Esophagus squamous epithelium (tissue), 5 donors: ENCODE data around the gene IL26. TPM values are rescaled to one million over a fixed set of nuclear protein-coding genes. Genes with fewer than 3 reads are reported as not detected.
"Not testable (repeated sequence)": the region's sequence is repeated elsewhere in the genome, so short reads cannot be mapped to it uniquely, and the experiment has no call there.

Experiments used
- DNase-seq: peaks from one replicate; lab custom pipeline; 2025; lab: John Stamatoyannopoulos, UW
- H3K27ac ChIP-seq, 4 donors: fragments of 200-600 bp; sonication (generic); one replicate each; pipeline ENCODE4 v1.5.1; 2016 to 2019; ENCODE audit warnings: mild to moderate bottlenecking in 1 of 4
- H3K27me3 ChIP-seq, 4 donors: fragments of 200-600 bp; sonication (generic); 1 replicate in 3 of 4; 2 replicates in 1 of 4; pipeline versions ENCODE4 v1.5.1 to v1.6.0; 2017 to 2021; ENCODE audit warnings: antibody characterized with exemption in 1 of 4
- H3K36me3 ChIP-seq, 3 donors: fragments of 200-600 bp; sonication (generic); one replicate each; pipeline ENCODE4 v1.5.1; 2016 to 2019
- H3K4me1 ChIP-seq, 3 donors: fragments of 200-600 bp; sonication (generic); one replicate each; pipeline ENCODE4 v1.5.1; 2017 to 2019
- H3K4me3 ChIP-seq, 4 donors: fragments of 200-600 bp; sonication (generic); 1 replicate in 3 of 4; 2 replicates in 1 of 4; pipeline ENCODE4 v1.5.1; 2016 to 2019; ENCODE audit warnings: mild to moderate bottlenecking in 2 of 4, moderate library complexity in 1 of 4
- H3K9me3 ChIP-seq, 3 donors: fragments of 200-600 bp; sonication (generic); one replicate each; pipeline ENCODE4 v1.5.1; 2016 to 2019
- POLR2A ChIP-seq, 4 donors: fragments of 450-650 bp; IDR thresholded peaks; one replicate each; pipeline ENCODE4 v1.6.1; 2017; ENCODE audit warnings: antibody characterized with exemption in 4 of 4, mild to moderate bottlenecking in 4 of 4, moderate library complexity in 3 of 4
- WGBS, 2 donors: methylation state at CpG; one replicate each; pipeline ENCODE4 v1.1.5; 2018; 5-methylcytosine and 5-hydroxymethylcytosine counted together
- intact Hi-C: fragments of 100-400 bp; cut with DNase I; formaldehyde crosslinking; loops from one replicate; pipeline ENCODE4 v1.15.0; 2022
- total RNA-seq, 4 donors: library from RNA; depleted of rRNA; stranded (reverse); fragments of >200 nt; gene quantifications; one replicate each; pipeline ENCODE4 v1.1.0, GENCODE V29; 2016
- TF ChIP-seq, protein P1 (sequence below), 6 experiments: fragments of 450-650 bp in 4 of 6; fragments of 200-600 bp in 2 of 6; sonication (generic) in 2 of 6; IDR thresholded peaks; one replicate each; pipeline ENCODE4 v1.5.1; 2016 to 2019; ENCODE audit warnings: antibody characterized with exemption in 6 of 6, mild to moderate bottlenecking in 4 of 6, moderate library complexity in 4 of 6
- donor health status: DM: yes; HTN: yes; CAD: no.

The IL26 gene
- total RNA-seq, 4 donors from 2014 or later, result 0.38 to 1.3 TPM; not detected in 2

DNA sequence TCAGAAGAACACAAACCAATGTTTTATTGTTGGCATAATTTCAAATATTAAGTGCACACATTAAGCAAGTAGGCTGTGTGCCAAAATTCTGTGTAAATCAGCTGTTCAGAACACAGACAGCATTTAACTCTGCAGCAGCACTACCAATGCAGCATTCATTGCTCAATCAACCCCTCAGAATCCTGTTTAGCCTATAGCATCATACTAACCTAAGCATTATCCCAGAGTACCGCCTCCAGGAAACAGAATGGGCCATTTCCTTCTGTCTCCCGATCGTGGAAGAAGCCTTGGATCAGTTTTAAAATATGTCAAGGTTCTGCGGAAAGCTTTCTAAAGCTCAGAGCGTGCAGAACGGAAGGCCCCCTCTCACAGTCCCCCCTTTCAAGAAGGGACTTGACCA, 3.3 kb downstream of the IL26 start:
- no peak for TF ChIP-seq POLR2A (IDR thresholded peaks at IDR 0.05)
- TF ChIP-seq, protein P1, sequence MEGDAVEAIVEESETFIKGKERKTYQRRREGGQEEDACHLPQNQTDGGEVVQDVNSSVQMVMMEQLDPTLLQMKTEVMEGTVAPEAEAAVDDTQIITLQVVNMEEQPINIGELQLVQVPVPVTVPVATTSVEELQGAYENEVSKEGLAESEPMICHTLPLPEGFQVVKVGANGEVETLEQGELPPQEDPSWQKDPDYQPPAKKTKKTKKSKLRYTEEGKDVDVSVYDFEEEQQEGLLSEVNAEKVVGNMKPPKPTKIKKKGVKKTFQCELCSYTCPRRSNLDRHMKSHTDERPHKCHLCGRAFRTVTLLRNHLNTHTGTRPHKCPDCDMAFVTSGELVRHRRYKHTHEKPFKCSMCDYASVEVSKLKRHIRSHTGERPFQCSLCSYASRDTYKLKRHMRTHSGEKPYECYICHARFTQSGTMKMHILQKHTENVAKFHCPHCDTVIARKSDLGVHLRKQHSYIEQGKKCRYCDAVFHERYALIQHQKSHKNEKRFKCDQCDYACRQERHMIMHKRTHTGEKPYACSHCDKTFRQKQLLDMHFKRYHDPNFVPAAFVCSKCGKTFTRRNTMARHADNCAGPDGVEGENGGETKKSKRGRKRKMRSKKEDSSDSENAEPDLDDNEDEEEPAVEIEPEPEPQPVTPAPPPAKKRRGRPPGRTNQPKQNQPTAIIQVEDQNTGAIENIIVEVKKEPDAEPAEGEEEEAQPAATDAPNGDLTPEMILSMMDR (IDR thresholded peaks at IDR 0.05), result no peak
- H3K27me3 ChIP-seq, result peaks cover 0 to 17% (median 0%) of the 10 kb centered on the region in 4 donors
- H3K36me3 ChIP-seq, result no peaks in the 10 kb centered on the region
- no peak overlapping the region for H3K4me3 ChIP-seq
- no peak for DNase-seq
- WGBS, 2 donors, result 33 to 41% methylated on average over 6 of the region's 6 CpGs
- H3K27ac ChIP-seq, result no peak overlapping the region
- H3K9me3 ChIP-seq, result no peaks in the 10 kb centered on the region
- intact Hi-C loops, result loop anchor here (5.0 kb wide), 1 partner anchor 95 kb away; no protein-coding TSS in a partner anchor
- peaks cover 0 to 13% (median 0%) of the 10 kb centered on the region in 3 donors for H3K4me1 ChIP-seq

DNA sequence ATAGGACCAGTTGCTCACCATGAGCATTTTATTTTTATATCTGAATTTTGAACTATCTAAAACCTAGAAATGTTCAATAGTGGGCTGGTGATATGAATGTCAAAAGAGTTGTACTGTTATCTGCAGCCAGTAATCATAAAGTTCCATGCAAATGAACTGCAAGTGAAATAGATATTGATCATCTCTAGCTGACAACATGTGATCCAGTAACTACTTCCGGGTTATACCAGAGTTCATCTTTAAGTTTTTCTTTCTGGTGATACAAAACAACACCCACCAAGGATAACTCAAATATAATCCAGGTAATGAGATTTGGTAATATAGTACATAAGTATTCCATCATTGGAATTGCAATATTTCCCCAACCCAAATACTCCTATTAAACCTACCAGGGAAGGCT, 4.1 kb downstream of the IL26 start:
- intact Hi-C loops, result loop anchor here (5.0 kb wide), 1 partner anchor 96 kb away; no protein-coding TSS in a partner anchor

DNA sequence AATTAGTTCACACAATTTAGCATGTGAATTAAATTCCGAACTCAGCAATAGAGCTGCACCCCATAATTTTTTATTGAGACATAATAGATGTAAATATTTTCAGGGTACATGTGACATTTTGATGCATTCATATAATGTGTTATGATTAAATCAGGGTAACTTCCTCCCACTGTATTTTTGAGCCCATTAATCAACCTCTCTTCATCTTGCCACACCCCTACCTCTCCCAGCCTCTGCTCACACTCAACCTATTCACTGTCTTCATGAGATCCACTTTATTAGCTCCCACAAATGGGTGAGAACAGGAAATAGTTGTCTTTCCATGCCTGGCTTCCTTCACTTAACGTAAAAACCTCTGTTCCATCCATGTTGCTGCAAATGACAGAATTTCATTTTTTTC, 14.7 kb downstream of the IL26 start:
- H3K27ac ChIP-seq, result no peak overlapping the region

More for the DNA sequence above, 4.1 kb downstream of the IL26 start:
- no peaks in the 10 kb centered on the region for H3K9me3 ChIP-seq
- H3K27me3 ChIP-seq, result peaks cover 0 to 23% (median 0%) of the 10 kb centered on the region in 4 donors
- no peaks in the 10 kb centered on the region for H3K36me3 ChIP-seq
- no peak overlapping the region for H3K27ac ChIP-seq
- 75 to 96% methylated on average over 1 of the region's 1 CpG for WGBS, 2 donors
- no peak for TF ChIP-seq POLR2A (IDR thresholded peaks at IDR 0.05)
- H3K4me1 ChIP-seq, result peaks cover 0 to 13% (median 0%) of the 10 kb centered on the region in 3 donors
- DNase-seq, result no peak
- H3K4me3 ChIP-seq, result no peak overlapping the region

DNA sequence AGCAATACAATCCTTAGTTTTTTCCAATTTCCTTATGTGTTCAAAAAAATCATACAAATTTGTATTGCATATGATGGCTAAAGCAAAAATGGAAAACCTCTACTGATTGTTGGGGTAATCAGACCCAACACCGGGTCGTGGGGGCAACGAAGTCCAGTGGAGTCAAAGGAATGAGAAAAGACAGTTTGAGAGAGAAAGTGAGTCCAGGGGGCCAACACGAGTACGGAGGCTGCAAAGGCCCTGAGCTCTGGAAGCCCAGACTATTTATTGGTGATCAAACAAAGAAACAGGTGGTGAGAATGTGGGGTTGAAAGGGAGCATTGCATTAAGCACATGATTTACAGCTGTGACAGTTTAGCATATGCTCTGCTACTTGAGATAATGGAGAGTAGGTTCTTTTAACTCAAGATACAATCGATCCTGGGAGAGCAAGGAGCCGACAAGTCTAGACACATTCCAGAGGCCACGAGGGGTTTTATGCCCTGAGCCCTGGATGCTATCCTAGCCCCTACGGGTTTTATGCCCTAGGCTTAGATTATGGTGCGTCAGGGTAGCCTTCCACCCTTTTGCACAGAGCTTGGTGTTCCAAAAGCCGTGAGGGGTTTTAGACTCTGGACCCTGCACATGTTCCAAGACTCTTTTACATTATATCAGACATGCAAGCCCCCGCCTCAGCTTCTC, 16.4 kb downstream of the IL26 start:
- intact Hi-C loops, H3K36me3 ChIP-seq, H3K4me3 ChIP-seq, H3K4me1 ChIP-seq, H3K9me3 ChIP-seq, H3K27ac ChIP-seq, DNase-seq: not testable (repeated sequence)
- peaks cover 0 to 20% (median 0%) of the 10 kb centered on the region in 4 donors for H3K27me3 ChIP-seq
- WGBS, 2 donors, result 55 to 68% methylated on average over 11 to 12 of the region's 12 CpGs

More for the DNA sequence above, 14.7 kb downstream of the IL26 start:
- H3K4me3 ChIP-seq, result no peak overlapping the region
- intact Hi-C loops, result no loop called here
- TF ChIP-seq POLR2A (IDR thresholded peaks at IDR 0.05), result no peak
- TF ChIP-seq, protein P1 (IDR thresholded peaks at IDR 0.05), result no peak
- H3K36me3 ChIP-seq, result no peaks in the 10 kb centered on the region
- WGBS, 2 donors, result 65 to 80% methylated on average over 2 of the region's 2 CpGs
- no peaks in the 10 kb centered on the region for H3K9me3 ChIP-seq
- peaks cover 0 to 35% (median 0%) of the 10 kb centered on the region in 4 donors for H3K27me3 ChIP-seq
- no peak for DNase-seq
- no peaks in the 10 kb centered on the region for H3K4me1 ChIP-seq

DNA sequence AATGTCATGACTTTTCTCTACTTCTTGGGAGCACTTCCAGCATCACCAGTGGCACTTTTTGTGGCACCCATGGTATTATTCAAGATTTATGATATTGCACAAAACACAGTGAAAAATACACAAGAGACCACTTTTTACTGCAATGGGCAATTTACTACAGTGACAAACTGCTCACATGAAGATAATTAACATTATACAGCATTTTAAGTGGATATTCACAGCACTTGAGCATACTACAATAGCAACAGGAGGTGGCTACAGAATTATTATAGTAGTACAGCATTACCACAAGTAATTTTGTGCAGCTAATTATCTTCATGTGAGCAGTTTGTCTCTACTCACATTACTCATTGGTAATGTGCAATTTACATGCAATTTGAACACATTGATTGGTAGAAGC, 18.3 kb downstream of the IL26 start:
- Histone ChIP-seq H3K27me3 (peaks cover 0 to 14% (median 0%) of the 10 kb centered on the region in 4 donors), H3K9me3 (no peaks in the 10 kb centered on the region), H3K27ac (no peak overlapping the region), H3K4me3 (no peak overlapping the region), H3K36me3 (no peaks in the 10 kb centered on the region), H3K4me1 (no peaks in the 10 kb centered on the region)
- intact Hi-C loops, result no loop called here
- no peak for TF ChIP-seq POLR2A (IDR thresholded peaks at IDR 0.05)
- TF ChIP-seq, protein P1 (IDR thresholded peaks at IDR 0.05), result no peak
- DNase-seq, result no peak

DNA sequence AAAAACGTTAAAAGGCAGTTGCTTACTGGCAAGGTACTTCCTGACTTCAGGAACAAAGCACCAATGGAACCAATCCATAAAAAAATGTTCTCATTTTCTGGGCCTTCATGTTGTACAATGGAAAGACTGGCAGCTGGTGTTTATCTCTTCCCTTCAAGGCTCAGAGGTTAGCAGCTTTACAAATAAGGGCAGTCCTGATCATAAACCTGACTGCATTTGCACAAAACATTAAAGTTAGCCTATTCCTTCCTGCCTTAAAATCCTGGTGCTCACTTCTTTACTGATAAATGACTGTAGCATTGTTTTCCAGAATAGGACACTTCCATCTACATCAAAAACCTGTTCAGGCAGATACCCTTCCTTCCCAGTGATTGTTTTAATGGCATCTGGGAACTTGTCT, 19.2 kb downstream of the IL26 start:
- TF ChIP-seq, protein P1 (IDR thresholded peaks at IDR 0.05), result no peak
- TF ChIP-seq POLR2A (IDR thresholded peaks at IDR 0.05), result no peak
- intact Hi-C loops, result no loop called here
- no peaks in the 10 kb centered on the region for H3K9me3 ChIP-seq
- H3K4me1 ChIP-seq, result no peaks in the 10 kb centered on the region
- no peak overlapping the region for H3K27ac ChIP-seq
- WGBS, 2 donors, result 0 to 20% methylated on average over 1 of the region's 1 CpG
- H3K27me3 ChIP-seq, result peaks cover 0 to 14% (median 0%) of the 10 kb centered on the region in 4 donors
- H3K36me3 ChIP-seq, result no peaks in the 10 kb centered on the region
- no peak for DNase-seq
- H3K4me3 ChIP-seq, result no peak overlapping the region
